ENCODE results near the gene MAP3K20.

Gene MAP3K20

GRCh38 chr2:173095356-173095755 is 19.7 kb downstream of the MAP3K20 start:
- DNase-seq (no peak), ATAC-seq (ENCODE audit: insufficient read depth, low read depth) (no peak)
- TF ChIP-seq CTCF (IDR thresholded peaks at IDR 0.05; ENCODE audit: borderline replicate concordance, extremely low read depth, low read length, poor library complexity, severe bottlenecking) (no peak), EZH2 (IDR thresholded peaks at IDR 0.05; ENCODE audit: borderline replicate concordance, low read depth, low read length, severe bottlenecking) (no peak)

GRCh38 chr2:173099271-173099670 is 23.6 kb downstream of the MAP3K20 start:
- no peak overlapping the region for H2AFZ ChIP-seq (ENCODE audit: low read depth, low read length)
- H3K4me3 ChIP-seq (ENCODE audit: low read depth in 1 of 2, low read length in 2 of 2), result no peak overlapping the region
- no peak overlapping the region for H3K4me2 ChIP-seq (ENCODE audit: insufficient read depth, low read length)
- H3K79me2 ChIP-seq (ENCODE audit: insufficient read depth, low read length), result no peaks in the 10 kb centered on the region; the same call in 1 of the 2 replicates
- no peaks in the 10 kb centered on the region for H3K9me3 ChIP-seq (ENCODE audit: insufficient read depth, low read length, severe bottlenecking)
- H3K27ac ChIP-seq (ENCODE audit: low read length), result no peak overlapping the region
- no peaks in the 10 kb centered on the region for H3K27me3 ChIP-seq (ENCODE audit: insufficient read depth, low read length, poor library complexity)
- H3K4me1 ChIP-seq (ENCODE audit: insufficient read depth, low read length), result no peaks in the 10 kb centered on the region
- peaks cover 17% of the 10 kb centered on the region for H3K36me3 ChIP-seq (ENCODE audit: insufficient read depth, low read length)
- no peaks in the 10 kb centered on the region for H4K20me1 ChIP-seq (ENCODE audit: insufficient read depth, low read length)
- no peak for TF ChIP-seq CTCF (IDR thresholded peaks at IDR 0.05; ENCODE audit: borderline replicate concordance, extremely low read depth, low read length, poor library complexity, severe bottlenecking)
- no peak for TF ChIP-seq EZH2 (IDR thresholded peaks at IDR 0.05; ENCODE audit: borderline replicate concordance, low read depth, low read length, severe bottlenecking)
- no peak for ATAC-seq (ENCODE audit: insufficient read depth, low read depth)
- no peak for DNase-seq
- H3K9ac ChIP-seq (ENCODE audit: low read depth, low read length), result no peak overlapping the region

More at GRCh38 chr2:173095356-173095755, 19.7 kb downstream of the MAP3K20 start:
- H3K9me3 ChIP-seq (ENCODE audit: insufficient read depth, low read length, severe bottlenecking), result no peaks in the 10 kb centered on the region
- peaks cover 4% of the 10 kb centered on the region; the same call in 1 of the 2 replicates for H4K20me1 ChIP-seq (ENCODE audit: insufficient read depth, low read length)
- no peak overlapping the region for H3K9ac ChIP-seq (ENCODE audit: low read depth, low read length)
- H3K4me1 ChIP-seq (ENCODE audit: insufficient read depth, low read length), result no peaks in the 10 kb centered on the region
- no peak overlapping the region for H3K4me3 ChIP-seq (ENCODE audit: low read depth in 1 of 2, low read length in 2 of 2)
- no peak overlapping the region for H3K27ac ChIP-seq (ENCODE audit: low read length)
- no peaks in the 10 kb centered on the region for H3K27me3 ChIP-seq (ENCODE audit: insufficient read depth, low read length, poor library complexity)
- no peak overlapping the region for H2AFZ ChIP-seq (ENCODE audit: low read depth, low read length)
- no peak overlapping the region for H3K4me2 ChIP-seq (ENCODE audit: insufficient read depth, low read length)
- H3K36me3 ChIP-seq (ENCODE audit: insufficient read depth, low read length), result peaks cover 29% of the 10 kb centered on the region
- peaks cover 4% of the 10 kb centered on the region for H3K79me2 ChIP-seq (ENCODE audit: insufficient read depth, low read length)

GRCh38 chr2:173099804-173100203 is 24.2 kb downstream of the MAP3K20 start:
- Histone ChIP-seq H3K36me3 (ENCODE audit: insufficient read depth, low read length) (peaks cover 17% of the 10 kb centered on the region), H4K20me1 (ENCODE audit: insufficient read depth, low read length) (0 out of 2 replicates have a peak, but pooled peaks cover 1% of the 10 kb centered on the region), H3K4me3 (ENCODE audit: low read depth in 1 of 2, low read length in 2 of 2) (no peak overlapping the region), H3K27ac (ENCODE audit: low read length) (no peak overlapping the region), H3K27me3 (ENCODE audit: insufficient read depth, low read length, poor library complexity) (no peaks in the 10 kb centered on the region), H3K4me2 (ENCODE audit: insufficient read depth, low read length) (no peak overlapping the region), H3K9ac (ENCODE audit: low read depth, low read length) (no peak overlapping the region), H2AFZ (ENCODE audit: low read depth, low read length) (no peak overlapping the region), H3K4me1 (ENCODE audit: insufficient read depth, low read length) (no peaks in the 10 kb centered on the region), H3K79me2 (ENCODE audit: insufficient read depth, low read length) (no peaks in the 10 kb centered on the region; the same call in 1 of the 2 replicates), H3K9me3 (ENCODE audit: insufficient read depth, low read length, severe bottlenecking) (no peaks in the 10 kb centered on the region)
- DNase-seq, result no peak
- no peak for ATAC-seq (ENCODE audit: insufficient read depth, low read depth)
- TF ChIP-seq CTCF (IDR thresholded peaks at IDR 0.05; ENCODE audit: borderline replicate concordance, extremely low read depth, low read length, poor library complexity, severe bottlenecking) (no peak), EZH2 (IDR thresholded peaks at IDR 0.05; ENCODE audit: borderline replicate concordance, low read depth, low read length, severe bottlenecking) (no peak)

Measured in DND-41 (cell line).